ENCODE measurements around the gene WNT3.

Gene WNT3

DNA sequence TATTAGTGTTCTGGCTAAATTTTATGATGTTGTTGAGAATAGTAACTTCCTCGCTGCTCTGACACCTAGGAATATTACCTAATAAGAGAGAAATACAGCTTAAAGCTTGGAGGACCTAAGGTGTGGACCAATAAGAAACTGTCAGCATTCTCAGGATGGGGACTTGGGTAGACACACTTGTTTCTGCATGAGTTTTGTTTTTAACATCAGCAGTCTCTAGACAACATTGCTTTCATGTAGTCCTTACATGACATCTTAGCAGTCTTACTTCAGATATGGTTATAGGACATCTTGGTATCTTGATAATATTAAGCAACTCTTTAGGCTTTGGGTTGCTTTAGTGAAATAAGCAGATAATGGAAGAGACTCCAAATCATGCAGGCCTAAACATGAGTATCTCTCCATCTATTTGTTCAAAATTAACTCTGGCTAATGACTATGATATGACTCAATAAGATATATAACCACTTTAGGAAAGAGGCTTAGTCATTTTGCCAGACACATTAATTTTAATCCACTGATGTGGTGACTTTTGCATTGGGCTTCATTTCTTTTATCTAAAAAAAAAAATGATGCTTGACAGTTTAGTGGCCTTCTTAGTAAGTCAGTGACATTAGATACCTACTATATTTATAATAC, 84.5 kb downstream of the WNT3 start:
- DNase-seq (ENCODE audit: low spot score), result no peak
- no peak for FAIRE-seq

DNA sequence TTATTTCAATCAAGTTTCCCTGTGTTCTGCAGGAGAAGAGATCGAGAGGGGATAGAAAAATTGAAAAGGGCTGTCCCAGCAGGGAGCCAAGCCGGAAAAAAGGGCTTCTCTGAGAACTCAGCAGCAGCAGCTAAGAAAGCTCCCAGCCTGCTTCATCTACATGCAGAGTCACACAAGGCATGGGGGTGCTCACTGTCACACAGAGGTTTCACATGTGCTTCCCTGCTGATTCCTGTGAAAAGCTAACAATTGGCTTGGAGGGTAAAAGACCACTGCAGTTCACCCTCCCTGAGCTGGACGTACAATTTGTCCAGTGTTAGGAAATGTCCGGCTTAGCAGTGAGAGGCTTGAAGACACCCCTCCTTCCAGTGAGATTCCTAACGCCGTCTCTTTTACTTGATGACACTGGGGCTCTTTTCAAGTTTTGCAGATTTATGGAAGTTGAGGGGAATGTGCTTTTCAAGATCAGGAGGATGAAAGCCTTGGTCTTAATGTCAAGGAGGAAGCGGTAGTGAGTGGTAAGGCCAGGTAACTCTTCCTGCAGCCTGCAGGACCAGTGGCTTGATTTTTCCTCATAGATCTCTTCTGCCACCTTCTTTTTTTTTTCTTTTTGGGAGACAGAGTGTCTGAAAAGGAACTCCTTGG, 85.6 kb downstream of the WNT3 start:
- DNase-seq (ENCODE audit: low spot score) (no peak), FAIRE-seq (no peak)

DNA sequence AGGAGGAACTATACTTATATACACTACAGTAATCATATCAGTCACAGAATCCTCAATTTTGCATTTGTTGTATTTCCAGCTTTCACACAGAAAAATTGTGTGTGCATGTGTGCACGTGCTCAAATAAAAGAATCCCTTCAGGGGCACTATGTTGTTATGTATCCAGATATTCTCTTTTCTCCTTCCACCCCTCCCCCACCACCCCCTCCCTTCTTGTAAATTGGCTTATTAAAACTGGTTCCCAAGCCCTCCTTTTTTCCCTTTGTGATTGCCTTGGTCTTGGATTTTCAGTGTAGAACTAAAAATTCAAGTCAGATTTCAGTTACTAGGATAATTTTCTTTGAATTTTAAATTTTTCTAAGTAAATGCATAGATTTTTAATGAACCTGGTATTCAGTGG, 86.3 kb downstream of the WNT3 start:
- DNase-seq (ENCODE audit: low spot score) (no peak), FAIRE-seq (no peak)

DNA sequence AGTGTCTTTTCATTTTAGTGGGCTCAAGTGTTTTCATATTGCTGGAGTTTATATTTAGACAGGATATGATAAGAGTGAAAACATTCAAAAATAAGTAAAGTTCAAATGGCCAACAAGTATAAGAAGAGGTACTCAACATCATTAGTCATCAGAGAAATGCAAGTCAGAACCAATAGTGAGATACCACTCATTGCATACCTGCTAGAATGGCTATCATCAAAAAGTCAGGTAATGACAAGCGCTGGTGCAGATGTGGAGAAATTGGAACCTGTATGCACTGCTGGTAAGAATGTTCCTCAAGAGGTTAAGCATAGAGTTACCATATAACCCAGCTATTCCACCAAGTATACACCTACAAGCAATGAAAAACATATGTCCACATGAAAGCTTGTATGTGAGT, 87.8 kb downstream of the WNT3 start:
- DNase-seq (ENCODE audit: low spot score) (no peak), FAIRE-seq (no peak)

DNA sequence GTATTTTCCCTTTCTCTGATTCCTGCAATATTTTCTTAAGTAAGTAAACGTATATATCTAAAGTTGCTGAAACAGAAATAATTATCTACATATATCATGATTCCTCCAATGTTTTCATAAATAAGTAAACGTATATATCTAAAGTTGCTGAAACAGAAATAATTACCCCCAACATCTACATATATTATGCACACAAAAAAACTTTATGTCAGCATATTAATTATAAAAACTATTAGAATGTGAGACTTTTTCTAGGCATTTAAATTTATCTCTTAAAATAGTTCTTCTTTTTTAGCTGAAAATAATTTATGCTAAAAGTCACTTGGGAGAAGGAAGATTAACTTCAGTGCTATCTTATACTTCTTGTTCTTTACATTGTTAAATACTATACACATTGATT, 88.5 kb downstream of the WNT3 start:
- no peak for DNase-seq (ENCODE audit: low spot score)
- FAIRE-seq, result no peak

DNA sequence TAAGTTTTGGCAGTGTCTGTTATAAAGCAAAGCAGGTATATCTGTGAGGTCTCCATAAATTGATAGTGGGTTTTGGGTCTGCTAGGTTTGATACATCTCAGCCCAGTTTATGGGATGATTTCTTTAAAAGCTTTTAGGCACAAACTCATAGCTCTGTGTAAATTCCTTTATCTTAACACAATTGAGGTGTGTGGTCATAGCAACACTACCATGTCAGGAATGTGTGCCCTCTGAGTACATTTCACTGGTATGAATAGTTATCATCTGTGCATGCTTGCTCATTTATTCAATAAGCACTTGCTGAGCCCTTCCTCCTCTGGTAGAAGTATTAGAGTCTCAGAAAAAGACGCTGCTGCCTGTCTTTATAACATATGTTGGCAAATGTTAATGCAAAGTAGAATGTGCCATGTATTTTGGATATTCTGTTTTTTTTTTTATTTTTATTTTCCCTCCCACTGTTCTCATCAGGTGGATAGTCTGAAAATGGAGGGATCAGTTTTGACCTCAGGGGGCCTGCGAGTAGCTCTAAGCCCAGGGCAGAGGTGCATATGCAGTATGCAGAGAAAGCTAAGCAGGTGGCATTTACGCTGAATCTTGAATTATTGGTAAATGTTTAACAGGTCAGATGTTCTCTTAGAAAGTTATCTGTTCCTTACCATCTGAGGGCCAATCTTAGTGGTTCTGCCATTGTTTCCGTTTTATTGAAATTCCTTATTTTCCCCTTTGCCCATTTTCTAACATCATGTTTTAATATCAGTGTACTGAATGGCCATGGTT, 90.7 kb downstream of the WNT3 start:
- DNase-seq (ENCODE audit: low spot score) (peak; percentile 48), FAIRE-seq (no peak)

DNA sequence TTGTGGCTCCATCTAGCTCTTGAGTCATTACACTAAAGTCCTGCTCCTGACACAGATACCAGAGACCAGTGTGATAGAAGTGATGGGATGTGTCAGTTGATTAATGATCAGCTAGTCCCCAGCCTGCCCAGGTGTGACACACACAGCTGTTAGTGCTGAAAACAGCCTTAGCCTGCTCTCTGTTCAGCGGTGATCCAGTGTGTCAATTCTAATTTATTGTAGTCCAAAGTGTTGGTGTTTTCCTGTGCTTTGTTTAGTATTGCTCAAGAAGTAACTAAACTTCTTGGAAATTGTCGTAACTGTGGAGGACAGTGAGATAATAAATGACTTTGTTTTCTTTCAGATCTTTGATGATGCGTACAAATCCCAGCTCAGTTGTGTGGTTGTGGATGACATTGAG, 92.3 kb downstream of the WNT3 start:
- no peak for FAIRE-seq
- DNase-seq (ENCODE audit: low spot score), result no peak

DNA sequence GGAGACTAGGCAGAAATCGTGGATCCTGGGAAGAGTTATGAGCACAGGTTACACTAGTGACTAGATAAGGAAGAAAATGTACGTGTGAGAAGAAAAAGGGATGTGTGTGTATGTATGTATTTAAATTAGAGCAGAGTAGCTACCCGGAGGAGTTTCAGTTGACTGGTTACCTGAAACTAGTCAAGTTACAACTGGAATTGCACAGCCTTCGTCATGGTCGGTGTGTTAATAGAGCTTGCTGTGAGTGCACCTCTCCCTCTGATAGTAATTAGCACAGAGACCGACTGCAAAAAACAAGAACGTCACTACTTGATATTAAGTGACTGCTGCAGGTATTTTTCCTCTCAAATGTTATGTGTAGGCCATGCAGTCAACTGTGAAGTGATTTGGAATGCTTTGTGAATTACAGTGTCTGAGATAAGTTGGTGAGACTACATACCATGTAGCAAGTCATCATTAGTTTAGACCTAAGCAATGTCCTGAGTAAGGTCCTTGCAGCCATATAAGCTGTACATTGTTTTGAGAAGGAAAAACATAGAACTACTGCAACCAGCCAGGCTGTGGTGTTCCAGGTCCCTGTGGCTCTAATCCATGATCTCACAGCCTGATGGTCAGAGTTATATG, 95.7 kb downstream of the WNT3 start:
- no peak for DNase-seq (ENCODE audit: low spot score)
- FAIRE-seq, result peak; percentile 87

DNA sequence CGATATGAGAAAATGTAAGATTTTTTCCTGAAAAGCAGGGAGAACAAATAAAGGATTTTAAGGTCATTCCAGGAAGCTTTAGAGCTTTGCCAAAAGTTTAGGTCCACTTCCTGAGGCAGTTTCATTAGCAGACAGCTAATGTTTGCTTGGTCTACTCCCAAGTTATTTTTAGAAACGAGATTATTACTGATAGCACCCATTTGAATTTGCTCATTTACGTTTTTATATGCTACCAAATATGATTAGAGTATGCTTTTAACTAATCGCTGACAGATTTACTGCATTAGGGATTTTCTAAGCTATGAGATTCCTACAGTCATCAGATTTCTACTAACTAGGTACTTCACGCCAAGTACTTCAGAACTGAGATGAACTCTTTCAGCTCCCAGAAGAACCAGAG, 98.1 kb downstream of the WNT3 start:
- DNase-seq (ENCODE audit: low spot score) (no peak), FAIRE-seq (no peak)

DNA sequence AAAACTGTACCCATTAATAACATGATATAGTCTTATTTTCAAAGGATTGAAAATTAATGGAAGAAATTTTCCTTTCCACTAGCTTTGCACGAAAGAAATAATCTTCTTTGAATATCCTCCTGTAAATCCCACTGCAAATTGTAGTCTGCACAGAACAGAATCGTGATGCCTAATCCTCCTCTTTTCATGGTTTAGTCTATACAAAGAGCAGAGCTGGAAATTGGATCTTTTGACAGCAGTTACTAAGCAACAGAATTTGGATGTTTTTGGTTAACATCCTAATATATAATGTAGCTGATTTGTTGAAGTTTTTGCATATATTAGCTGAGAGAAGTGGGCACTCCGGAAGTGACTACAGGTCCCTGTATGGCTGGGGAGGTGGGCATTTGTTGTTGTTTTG, 98.6 kb downstream of the WNT3 start:
- FAIRE-seq (no peak), DNase-seq (ENCODE audit: low spot score) (no peak)

DNA sequence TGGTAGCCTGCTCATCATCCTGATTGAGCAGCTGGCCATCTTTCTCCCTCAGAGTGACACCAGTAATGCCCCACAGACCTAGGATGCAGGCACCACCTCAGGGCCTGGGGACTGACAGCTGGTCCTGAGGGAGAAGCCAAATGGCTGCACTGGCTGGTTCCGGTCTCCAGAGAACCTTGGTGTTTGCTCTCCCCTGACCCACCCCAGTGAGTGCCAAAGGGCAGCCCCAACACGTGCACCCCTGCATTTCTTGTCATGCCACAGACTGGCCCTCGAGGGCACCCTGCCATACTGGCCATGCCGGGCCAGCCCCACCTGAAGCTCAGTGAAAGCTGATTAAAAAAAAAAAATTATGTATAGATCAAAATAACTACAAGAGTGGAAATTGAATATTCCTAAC, 100.5 kb downstream of the WNT3 start:
- no peak for DNase-seq (ENCODE audit: low spot score)
- no peak for FAIRE-seq

Data from urothelium cell line (cell line).